GM20000 (cell line): ENCODE data around the gene GPBP1.
"Not testable (repeated sequence)": the region's sequence is repeated elsewhere in the genome, so short reads cannot be mapped to it uniquely, and the experiment has no call there.

ENCODE experiments used
- DNase-seq: peaks from one replicate; pipeline ENCODE4 v3.0.0; 2012; ENCODE audit warnings: low spot score
- CTCF ChIP-seq: IDR thresholded peaks from 2 replicates; pipeline ENCODE4 v1.5.1; 2012; ENCODE audit warnings: mild to moderate bottlenecking, control low read depth; ENCODE audit errors: extremely low read depth, missing control alignments

Gene GPBP1

GRCh38 chr5:57191163-57191562 is 17.3 kb downstream of the GPBP1 start:
- DNase-seq: no peak
- TF ChIP-seq CTCF: no peak

GRCh38 chr5:57191986-57192385 is 18.1 kb downstream of the GPBP1 start:
- DNase-seq: no peak
- TF ChIP-seq CTCF: no peak

- not testable (repeated sequence) for DNase-seq
Measured at GRCh38 chr5:57192832-57193231, 19.0 kb downstream of the GPBP1 start.

- TF ChIP-seq CTCF: no peak
- no peak for DNase-seq
Measured at GRCh38 chr5:57193757-57194413, 20.0 kb downstream of the GPBP1 start.

- no peak for TF ChIP-seq CTCF
- DNase-seq: no peak
Measured at GRCh38 chr5:57194653-57195052, 20.8 kb downstream of the GPBP1 start.

GRCh38 chr5:57195060-57195459 is 21.2 kb downstream of the GPBP1 start:
- no peak for TF ChIP-seq CTCF
- DNase-seq: no peak

GRCh38 chr5:57199866-57200265 is 26.0 kb downstream of the GPBP1 start:
- TF ChIP-seq CTCF: no peak
- no peak for DNase-seq

- DNase-seq: no peak
- TF ChIP-seq CTCF: no peak
Measured at GRCh38 chr5:57202811-57203210, 29.0 kb downstream of the GPBP1 start.
